Measurements from ENCODE around the gene MMP23B.

- no peak for TF ChIP-seq CTCF (IDR thresholded peaks at IDR 0.05)
- TF ChIP-seq EP300 (IDR thresholded peaks at IDR 0.05): no peak
- TF ChIP-seq POLR2AphosphoS5 (IDR thresholded peaks at IDR 0.05): no peak
- TF ChIP-seq POLR2A (IDR thresholded peaks at IDR 0.05): no peak
Measured at GRCh38 chr1:1631782-1632420, at the start of gene MMP23B.
